Neural cell (in vitro differentiated cells): ENCODE measurements around the gene PSIP1. TPM values are rescaled to one million over a fixed set of nuclear protein-coding genes. Genes with fewer than 3 reads are reported as not detected.

ENCODE experiments used
- H2AFZ ChIP-seq: fragments of 200-600, 300-800 bp; sonication (generic), shearing (Covaris generic); 2 replicates; pipeline ENCODE4 v1.6.0; 2014; ENCODE audit warnings: low read depth, mild to moderate bottlenecking, antibody characterized with exemption, low read length, moderate library complexity
- H3F3A ChIP-seq: fragments of 200-600 bp; shearing (Covaris generic); 2 replicates; pipeline ENCODE4 v1.6.1; 2016; ENCODE audit warnings: mild to moderate bottlenecking, moderate library complexity, mixed read lengths, antibody characterized with exemption, low read length; ENCODE audit not compliant: insufficient read depth, poor library complexity, severe bottlenecking
- H3K27ac ChIP-seq: fragments of 200-600, 300-800 bp; sonication (generic), shearing (Covaris generic); 2 replicates; pipeline ENCODE4 v1.5.1; 2014; ENCODE audit warnings: mild to moderate bottlenecking, low read length, moderate library complexity
- H3K27me3 ChIP-seq: fragments of 300-800, 200-600 bp; sonication (generic), shearing (Covaris generic); 2 replicates; pipeline ENCODE4 v1.6.0; 2014; ENCODE audit warnings: mild to moderate bottlenecking, low read depth, low read length, moderate library complexity; ENCODE audit not compliant: insufficient read depth
- H3K36me3 ChIP-seq: fragments of 300-800, 200-600 bp; sonication (generic), shearing (Covaris generic); 2 replicates; pipeline ENCODE4 v1.5.1; 2014; ENCODE audit warnings: mild to moderate bottlenecking, antibody characterized with exemption, low read length, moderate library complexity; ENCODE audit not compliant: insufficient read depth
- H3K4me2 ChIP-seq: fragments of 300-800, 200-600 bp; sonication (generic), shearing (Covaris generic); 2 replicates; pipeline ENCODE4 v1.6.0; 2014; ENCODE audit warnings: mild to moderate bottlenecking, low read length
- H3K4me3 ChIP-seq: fragments of 300-800, 200-600 bp; sonication (generic), shearing (Covaris generic); 2 replicates; pipeline ENCODE4 v1.5.1; 2014; ENCODE audit warnings: mild to moderate bottlenecking, low read length, moderate library complexity
- H3K79me2 ChIP-seq: fragments of 200-600 bp; shearing (Covaris generic); replicated peaks from 2 replicates; pipeline ENCODE4 v1.6.0; 2014; ENCODE audit warnings: mild to moderate bottlenecking, low read length, moderate library complexity; ENCODE audit not compliant: insufficient read depth
- H3K9ac ChIP-seq: fragments of 300-800, 200-600 bp; sonication (generic), shearing (Covaris generic); 2 replicates; pipeline ENCODE4 v1.6.1; 2016; ENCODE audit warnings: mild to moderate bottlenecking, low read length, mixed read lengths
- H3K9me2 ChIP-seq: fragments of 200-600 bp; shearing (Covaris generic); 2 replicates; pipeline ENCODE4 v1.6.1; 2016; ENCODE audit warnings: mild to moderate bottlenecking, low read length, mixed read lengths; ENCODE audit not compliant: insufficient read depth
- H3K9me3 ChIP-seq: fragments of 200-600, 300-800 bp; sonication (generic), shearing (Covaris generic); 2 replicates; pipeline ENCODE4 v1.6.1; 2016; ENCODE audit warnings: mild to moderate bottlenecking, mixed run types, low read length, moderate library complexity, mixed read lengths
- H4K20me1 ChIP-seq: fragments of 200-600 bp; shearing (Covaris generic); 2 replicates; pipeline ENCODE4 v1.6.1; 2016; ENCODE audit warnings: mild to moderate bottlenecking, mixed run types; ENCODE audit not compliant: insufficient read depth
- CTCF ChIP-seq: fragments of 450-650 bp; IDR thresholded peaks from 2 replicates; pipeline ENCODE4 v1.5.1; 2014; ENCODE audit warnings: antibody characterized with exemption, mild to moderate bottlenecking, moderate library complexity; ENCODE audit not compliant: poor library complexity, severe bottlenecking
- EP300 ChIP-seq: fragments of 450-650 bp; conservative IDR thresholded peaks from 2 replicates; pipeline ENCODE4 v1.6.1; 2014; ENCODE audit warnings: antibody characterized with exemption, mild to moderate bottlenecking, moderate library complexity; ENCODE audit not compliant: poor library complexity, severe bottlenecking
- EZH2 ChIP-seq: fragments of 200-600, 300-800 bp; shearing (Covaris generic), sonication (generic); IDR thresholded peaks from 2 replicates; pipeline ENCODE4 v1.6.1; 2014; ENCODE audit warnings: antibody characterized with exemption, low read length, borderline replicate concordance, mild to moderate bottlenecking; ENCODE audit not compliant: insufficient read depth, poor library complexity, severe bottlenecking
- MXI1 ChIP-seq: fragments of 450-650 bp; conservative IDR thresholded peaks from 2 replicates; pipeline ENCODE4 v1.6.1; 2014; ENCODE audit warnings: antibody characterized with exemption, mild to moderate bottlenecking; ENCODE audit not compliant: poor library complexity, severe bottlenecking
- POLR2AphosphoS5 ChIP-seq: IDR thresholded peaks from 2 replicates; pipeline ENCODE4 v1.6.1; 2012
- RAD21 ChIP-seq: fragments of 450-650 bp; conservative IDR thresholded peaks from 2 replicates; pipeline ENCODE4 v1.6.1; 2014; ENCODE audit warnings: antibody characterized with exemption, mild to moderate bottlenecking, moderate library complexity
- SMC3 ChIP-seq: fragments of 450-650 bp; conservative IDR thresholded peaks from 2 replicates; pipeline ENCODE4 v1.6.1; 2014; ENCODE audit warnings: antibody characterized with exemption, mild to moderate bottlenecking, moderate library complexity; ENCODE audit not compliant: poor library complexity
- TAF1 ChIP-seq: IDR thresholded peaks from 2 replicates; pipeline ENCODE4 v1.6.1; 2012; ENCODE audit warnings: low read depth
- polyA plus RNA-seq: library from polyadenylated mRNA; depleted of rRNA; stranded (reverse); fragments of >200 nt; gene quantifications from 2 replicates; pipeline ENCODE4 v1.2.3, GENCODE V29; 2014
- TF ChIP-seq, protein P1 (sequence below): IDR thresholded peaks from 2 replicates; pipeline ENCODE4 v1.6.1; 2012; ENCODE audit warnings: borderline replicate concordance

Gene PSIP1
- polyA plus RNA-seq, 1 donor from 2014 or later: 339 TPM

DNA sequence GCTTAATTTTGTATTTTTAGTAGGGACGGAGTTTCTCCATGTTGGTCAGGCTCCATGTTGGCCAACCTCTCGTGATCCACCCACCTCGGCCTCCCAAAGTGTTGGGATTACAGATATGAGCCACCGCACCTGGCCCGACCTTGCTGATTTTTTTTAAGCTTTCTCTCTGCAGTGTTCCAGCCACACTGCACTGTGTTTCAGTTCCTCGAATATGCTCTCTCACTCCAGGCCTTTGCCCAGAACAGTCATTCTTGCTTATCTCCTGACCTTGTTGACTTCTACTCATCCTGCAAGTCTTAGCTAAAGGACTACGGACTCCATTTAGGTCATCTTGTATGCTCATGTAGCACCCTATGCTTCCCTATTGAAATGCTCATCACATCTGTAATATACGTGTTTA, 84.8 kb downstream of the PSIP1 start:
- Histone ChIP-seq H3K9ac (no peak overlapping the region), H3K9me2 (no peaks in the 10 kb centered on the region), H3K4me2 (no peak overlapping the region), H3F3A (no peaks in the 10 kb centered on the region), H3K27me3 (no peaks in the 10 kb centered on the region), H3K36me3 (peaks cover 13% of the 10 kb centered on the region), H3K4me3 (peak overlapping the region; percentile 87), H4K20me1 (peaks cover 3% of the 10 kb centered on the region), H3K27ac (no peak overlapping the region), H2AFZ (no peak overlapping the region), H3K9me3 (no peaks in the 10 kb centered on the region), H3K79me2 (peaks cover 77% of the 10 kb centered on the region)
- TF ChIP-seq POLR2AphosphoS5: no peak
- no peak for TF ChIP-seq CTCF
- no peak for TF ChIP-seq EP300
- TF ChIP-seq TAF1: no peak
- TF ChIP-seq EZH2: no peak

DNA sequence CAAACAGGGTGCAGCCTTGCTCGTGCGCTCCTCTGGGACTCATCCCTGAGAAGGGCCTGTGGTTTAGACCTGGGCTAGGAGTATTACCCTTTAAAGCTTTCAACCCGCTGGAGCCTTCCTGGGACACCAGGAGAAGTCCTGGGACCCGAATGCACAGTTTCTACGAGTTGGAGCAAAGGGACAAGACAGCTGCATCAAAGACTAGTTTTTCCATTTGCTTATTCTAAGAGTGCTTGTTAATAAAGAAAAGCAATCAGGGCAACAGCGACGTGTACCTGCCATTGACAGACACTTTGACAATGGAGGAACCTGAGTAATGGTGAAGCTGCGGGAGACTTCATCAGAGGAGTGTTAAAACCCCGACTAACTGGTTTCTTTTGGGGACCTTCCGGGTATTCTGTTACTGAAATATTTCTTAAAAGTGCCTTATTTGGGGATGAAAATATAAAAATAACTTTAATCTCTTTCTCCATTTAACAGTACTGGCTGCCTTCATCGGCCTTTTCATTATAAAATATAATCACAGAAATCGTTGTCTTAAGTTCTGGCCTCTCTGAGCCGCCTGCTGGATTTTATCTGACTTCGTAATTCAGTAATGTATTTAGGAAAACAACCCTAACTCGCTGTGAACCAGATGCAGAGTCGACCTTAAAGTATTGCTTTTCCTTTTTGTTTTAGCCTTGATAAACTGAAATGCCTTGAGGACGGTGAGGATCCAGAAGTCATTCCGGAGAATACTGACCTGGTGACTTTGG, 87.4 kb downstream of the PSIP1 start:
- peak overlapping the region; percentile 94 for H3K9ac ChIP-seq
- H3K27me3 ChIP-seq: no peaks in the 10 kb centered on the region
- H3K79me2 ChIP-seq: peaks cover 51% of the 10 kb centered on the region
- H3K9me3 ChIP-seq: no peaks in the 10 kb centered on the region
- H3K27ac ChIP-seq: peak overlapping the region; percentile 96
- no peaks in the 10 kb centered on the region for H3F3A ChIP-seq
- no peaks in the 10 kb centered on the region for H3K9me2 ChIP-seq
- no peaks in the 10 kb centered on the region for H4K20me1 ChIP-seq
- peak overlapping the region; percentile 87 for H3K4me3 ChIP-seq
- peak overlapping the region; percentile 91 for H3K4me2 ChIP-seq
- peaks cover 6% of the 10 kb centered on the region for H3K36me3 ChIP-seq
- peak overlapping the region; percentile 81 for H2AFZ ChIP-seq
- TF ChIP-seq CTCF (peak; percentile 14), RAD21 (no peak)

GRCh38 chr9:15422372-15423230, 88.2 kb downstream of the PSIP1 start, which contains the start of gene SNAPC3:
TSS of gene SNAPC3 (plus strand) at chr9:15422876. CDS start at chr9:15422880, 4 bp downstream.
- Histone ChIP-seq H3K4me3 (peak within 1 kb of the TSS; percentile 87), H2AFZ (peak within 1 kb of the TSS; percentile 83), H3K4me2 (peak within 1 kb of the TSS; percentile 91), H3K9me3 (no peaks in the 10 kb centered on the region), H3K9ac (peak within 1 kb of the TSS; percentile 94), H3K27ac (peak within 1 kb of the TSS; percentile 96), H4K20me1 (no peaks in the 10 kb centered on the region), H3K36me3 (peaks cover 6% of the 10 kb centered on the region), H3K79me2 (peaks cover 49% of the 10 kb centered on the region), H3F3A (no peaks in the 10 kb centered on the region), H3K9me2 (no peaks in the 10 kb centered on the region), H3K27me3 (no peaks in the 10 kb centered on the region)
- TF ChIP-seq, protein P1, sequence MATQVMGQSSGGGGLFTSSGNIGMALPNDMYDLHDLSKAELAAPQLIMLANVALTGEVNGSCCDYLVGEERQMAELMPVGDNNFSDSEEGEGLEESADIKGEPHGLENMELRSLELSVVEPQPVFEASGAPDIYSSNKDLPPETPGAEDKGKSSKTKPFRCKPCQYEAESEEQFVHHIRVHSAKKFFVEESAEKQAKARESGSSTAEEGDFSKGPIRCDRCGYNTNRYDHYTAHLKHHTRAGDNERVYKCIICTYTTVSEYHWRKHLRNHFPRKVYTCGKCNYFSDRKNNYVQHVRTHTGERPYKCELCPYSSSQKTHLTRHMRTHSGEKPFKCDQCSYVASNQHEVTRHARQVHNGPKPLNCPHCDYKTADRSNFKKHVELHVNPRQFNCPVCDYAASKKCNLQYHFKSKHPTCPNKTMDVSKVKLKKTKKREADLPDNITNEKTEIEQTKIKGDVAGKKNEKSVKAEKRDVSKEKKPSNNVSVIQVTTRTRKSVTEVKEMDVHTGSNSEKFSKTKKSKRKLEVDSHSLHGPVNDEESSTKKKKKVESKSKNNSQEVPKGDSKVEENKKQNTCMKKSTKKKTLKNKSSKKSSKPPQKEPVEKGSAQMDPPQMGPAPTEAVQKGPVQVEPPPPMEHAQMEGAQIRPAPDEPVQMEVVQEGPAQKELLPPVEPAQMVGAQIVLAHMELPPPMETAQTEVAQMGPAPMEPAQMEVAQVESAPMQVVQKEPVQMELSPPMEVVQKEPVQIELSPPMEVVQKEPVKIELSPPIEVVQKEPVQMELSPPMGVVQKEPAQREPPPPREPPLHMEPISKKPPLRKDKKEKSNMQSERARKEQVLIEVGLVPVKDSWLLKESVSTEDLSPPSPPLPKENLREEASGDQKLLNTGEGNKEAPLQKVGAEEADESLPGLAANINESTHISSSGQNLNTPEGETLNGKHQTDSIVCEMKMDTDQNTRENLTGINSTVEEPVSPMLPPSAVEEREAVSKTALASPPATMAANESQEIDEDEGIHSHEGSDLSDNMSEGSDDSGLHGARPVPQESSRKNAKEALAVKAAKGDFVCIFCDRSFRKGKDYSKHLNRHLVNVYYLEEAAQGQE: peak; percentile 83
- no peak for TF ChIP-seq RAD21
- peak; percentile 23 for TF ChIP-seq SMC3
- TF ChIP-seq CTCF: no peak
- peak; percentile 97 for TF ChIP-seq TAF1
- no peak for TF ChIP-seq EZH2
- TF ChIP-seq MXI1: peak; percentile 91
- TF ChIP-seq POLR2AphosphoS5: peak; percentile 94
- peak; percentile 67 for TF ChIP-seq EP300
